Gastrocnemius medialis (tissue), 4 donors: ENCODE results near the gene DDX31. TPM values are rescaled to one million over a fixed set of nuclear protein-coding genes. Genes with fewer than 3 reads are reported as not detected.

Source experiments
- ATAC-seq, 2 donors: fragments of 150-250 bp; one replicate each; pipeline ENCODE4 v1.9.1; 2016
- DNase-seq, 2 donors: peaks; one replicate each; pipeline ENCODE4 v3.0.0-alpha.2; 2019
- H3K27ac ChIP-seq, 4 donors: fragments of 200-600 bp; sonication (generic); 1 replicate in 1 of 4; 2 replicates in 3 of 4; pipeline ENCODE4 v1.5.1; 2016 to 2018; ENCODE audit warnings: mild to moderate bottlenecking in 2 of 4, moderate library complexity in 1 of 4
- H3K27me3 ChIP-seq, 3 donors: fragments of 200-600 bp; sonication (generic) in 2 of 3; 1 replicate in 1 of 3; 2 replicates in 2 of 3; pipeline versions ENCODE4 v1.5.1 to v1.6.0; 2016 to 2019; ENCODE audit warnings: mild to moderate bottlenecking in 1 of 3, moderate library complexity in 1 of 3
- H3K36me3 ChIP-seq, 2 donors: fragments of 200-600 bp; sonication (generic) in 1 of 2; one replicate each; pipeline ENCODE4 v1.5.1; 2017 to 2018
- H3K4me1 ChIP-seq, 2 donors: fragments of 200-600 bp; sonication (generic) in 1 of 2; one replicate each; pipeline ENCODE4 v1.5.1; 2016 to 2017; ENCODE audit warnings: mild to moderate bottlenecking in 2 of 2
- H3K4me3 ChIP-seq, 4 donors: fragments of 200-600 bp; sonication (generic) in 3 of 4; 1 replicate in 1 of 4; 2 replicates in 3 of 4; pipeline ENCODE4 v1.5.1; 2016 to 2019; ENCODE audit warnings: mild to moderate bottlenecking in 2 of 4
- H3K9me3 ChIP-seq, 3 donors: fragments of 200-600 bp; sonication (generic) in 2 of 3; 1 replicate in 1 of 3; 2 replicates in 2 of 3; pipeline ENCODE4 v1.5.1; 2016 to 2019
- CTCF ChIP-seq, 5 experiments: fragments of 450-650 bp in 3 of 5; fragments of 200-600 bp in 2 of 5; sonication (generic) in 2 of 5; IDR thresholded peaks in 4 of 5; conservative IDR thresholded peaks in 1 of 5; 1 replicate in 4 of 5; 2 replicates in 1 of 5; pipeline ENCODE4 v1.5.1; 2016 to 2019; ENCODE audit warnings: antibody characterized with exemption in 5 of 5, mild to moderate bottlenecking in 3 of 5, moderate library complexity in 3 of 5
- POLR2A ChIP-seq, 2 donors: fragments of 450-650 bp; IDR thresholded peaks; one replicate each; pipeline ENCODE4 v1.6.1; 2017; ENCODE audit warnings: antibody characterized with exemption in 2 of 2, mild to moderate bottlenecking in 2 of 2, moderate library complexity in 2 of 2
- in situ Hi-C, 4 donors: fragments of 200-750 bp; cut with MboI; loops; one replicate each; pipeline versions ENCODE4 v1.15.0 to v1.8.0; 2017; ENCODE audit warnings: low sequenced_read_pairs in 4 of 4
- intact Hi-C: fragments of 100-400 bp; cut with DNase I; formaldehyde crosslinking; loops from one replicate; pipeline ENCODE4 v1.15.1; 2023; ENCODE audit warnings: low total_unique reads
- total RNA-seq, 4 donors: library from RNA; depleted of rRNA; stranded (reverse); fragments of >200 nt; gene quantifications; one replicate each; pipeline versions ENCODE4 v1.1.0 to v1.2.3, GENCODE V29; 2016

The DDX31 gene
- total RNA-seq, 4 donors from 2014 or later: 5.4 to 8.8 (median 6.4) TPM

GRCh38 chr9:132560616-132561202 lies 109.1 kb downstream of the DDX31 start:
- DNase-seq: no peak
- Histone ChIP-seq H3K27me3 (peaks cover 12 to 42% (median 19%) of the 10 kb centered on the region in 3 donors), H3K36me3 (no peaks in the 10 kb centered on the region), H3K27ac (no peak overlapping the region), H3K9me3 (no peaks in the 10 kb centered on the region), H3K4me3 (peak overlapping the region in 1 of 4 donors; percentile 9), H3K4me1 (peaks cover 4 to 13% of the 10 kb centered on the region in 2 donors)
- in situ Hi-C loops (no loop called here), intact Hi-C loops (loop anchor here (10.0 kb wide), 1 partner anchor 326 kb away; no protein-coding TSS in a partner anchor)
- no peak for TF ChIP-seq POLR2A (IDR thresholded peaks at IDR 0.05)
- no peak for TF ChIP-seq CTCF (IDR thresholded peaks at IDR 0.05 in 4 of 5, conservative IDR thresholded peaks at IDR 0.05 in 1 of 5)
- ATAC-seq: no peak

- Histone ChIP-seq H3K27me3 (peaks cover 12 to 42% (median 22%) of the 10 kb centered on the region in 3 donors), H3K36me3 (no peaks in the 10 kb centered on the region), H3K27ac (no peak overlapping the region), H3K4me3 (no peak overlapping the region), H3K4me1 (peaks cover 4 to 13% of the 10 kb centered on the region in 2 donors), H3K9me3 (no peaks in the 10 kb centered on the region)
- ATAC-seq (no peak), DNase-seq (no peak)
- intact Hi-C loops (loop anchor here (10.0 kb wide), 1 partner anchor 325 kb away; no protein-coding TSS in a partner anchor), in situ Hi-C loops (no loop called here)
- TF ChIP-seq POLR2A (IDR thresholded peaks at IDR 0.05) (no peak), CTCF (IDR thresholded peaks at IDR 0.05 in 4 of 5, conservative IDR thresholded peaks at IDR 0.05 in 1 of 5) (no peak)
Measured at GRCh38 chr9:132559711-132560110, 110.1 kb downstream of the DDX31 start.

- H3K4me3 ChIP-seq: no peak overlapping the region
- intact Hi-C loops (no loop called here), in situ Hi-C loops (no loop called here)
- H3K27ac ChIP-seq: no peak overlapping the region
- DNase-seq: no peak
- H3K36me3 ChIP-seq: no peaks in the 10 kb centered on the region
- H3K27me3 ChIP-seq: peaks cover 20 to 40% (median 22%) of the 10 kb centered on the region in 3 donors
- TF ChIP-seq CTCF (IDR thresholded peaks at IDR 0.05 in 4 of 5, conservative IDR thresholded peaks at IDR 0.05 in 1 of 5) (no peak), POLR2A (IDR thresholded peaks at IDR 0.05) (no peak)
- H3K9me3 ChIP-seq: no peaks in the 10 kb centered on the region
- H3K4me1 ChIP-seq: peaks cover 4 to 13% of the 10 kb centered on the region in 2 donors
- no peak for ATAC-seq
Measured at GRCh38 chr9:132557159-132557558, 112.6 kb downstream of the DDX31 start.

GRCh38 chr9:132556714-132557113 lies 113.1 kb downstream of the DDX31 start:
- Histone ChIP-seq H3K27me3 (peaks cover 20 to 36% (median 22%) of the 10 kb centered on the region in 3 donors), H3K27ac (no peak overlapping the region)

More at GRCh38 chr9:132556714-132557113, 113.1 kb downstream of the DDX31 start:
- no peak for TF ChIP-seq POLR2A (IDR thresholded peaks at IDR 0.05)
- TF ChIP-seq CTCF (IDR thresholded peaks at IDR 0.05 in 4 of 5, conservative IDR thresholded peaks at IDR 0.05 in 1 of 5): no peak
- Histone ChIP-seq H3K4me3 (no peak overlapping the region), H3K9me3 (no peaks in the 10 kb centered on the region), H3K4me1 (peaks cover 4 to 13% of the 10 kb centered on the region in 2 donors), H3K36me3 (no peaks in the 10 kb centered on the region)
- ATAC-seq: no peak
- in situ Hi-C loops: no loop called here
- DNase-seq: no peak
- intact Hi-C loops: no loop called here
